ENCODE measurements around the gene SLC1A7. TPM values are rescaled to one million over a fixed set of nuclear protein-coding genes. Genes with fewer than 3 reads are reported as not detected.

Gene SLC1A7
- total and polyA plus RNA-seq, 2 of the 13 experiments (the other 11 are each of a cell fraction or from before 2014, with no cell fraction given) = 0.04 to 2.0 TPM

GRCh38 chr1:53093451-53093754 lies 49.0 kb downstream of the SLC1A7 start:
- BruUV-seq (replicated peaks) = no TSS peak
- Histone ChIP-seq H4K20me1 (ENCODE audit: insufficient read depth, low read length) (no peaks in the 10 kb centered on the region), H3K4me1 (ENCODE audit: insufficient read depth, low read length) (peaks cover 66% of the 10 kb centered on the region), H3K27me3 (ENCODE audit: control insufficient read depth in 1 of 2, insufficient read depth in 2 of 2, low read length in 2 of 2) (peaks cover 9 to 21% of the 10 kb centered on the region in 2 experiments; a peak in 3 of 5 replicates), H3K36me3 (replicated peaks in 1 of 2; ENCODE audit: control insufficient read depth in 1 of 2, insufficient read depth in 2 of 2, low read length in 2 of 2) (no peaks in the 10 kb centered on the region), H3K9me3 (ENCODE audit: low read length) (peaks cover 29% of the 10 kb centered on the region), H2AFZ (ENCODE audit: low read length) (no peak overlapping the region), H3K9ac (ENCODE audit: insufficient read depth, low read depth, low read length) (no peak overlapping the region), H3K27ac (ENCODE audit: extremely low read length, insufficient read depth, low read length) (no peak overlapping the region), H3K4me3 (replicated peaks in 1 of 3; ENCODE audit: insufficient read depth in 1 of 3, low read depth in 2 of 3, low read length in 3 of 3) (no peak overlapping the region), H3K4me2 (ENCODE audit: low read depth, low read length) (peak overlapping the region; percentile 14; the same call in 1 of the 2 replicates), H3K79me2 (ENCODE audit: insufficient read depth, low read length) (no peaks in the 10 kb centered on the region)
- no peak for FAIRE-seq
- no peak for DNase-seq (ENCODE audit: low spot score)
- ATAC-seq = no peak
- intact Hi-C loops (cut with micrococcal nuclease; ENCODE audit: unreplicated experiment) = no loop called here
- CTCF ChIA-PET (ENCODE audit: low intra/inter-chr PET ratio, low total read pairs) = no interaction called here
- in situ Hi-C loops (cut with HindIII; ENCODE audit: extremely low pct_ligation_motif_present, low pct_unique_long_range_greater_than_20kb) = no loop called here
- 78% methylated on average over 7 of the region's 8 CpGs for WGBS (ENCODE audit: low lambda C conversion rate)
- POLR2A ChIA-PET = interaction anchor here (0.5 to 0.7 kb wide), 2 partner anchors 52 to 79 kb away, joined by 3 to 4 read pairs; no protein-coding TSS in a partner anchor
- TF ChIP-seq MTERF4 (CRISPR knock-in tag; IDR thresholded peaks at IDR 0.05) (no peak), ZNF546 (CRISPR knock-in tag; conservative IDR thresholded peaks at IDR 0.05) (no peak), ZNF768 (CRISPR knock-in tag; IDR thresholded peaks at IDR 0.05) (peak; percentile 56; the same call in 1 of the 2 replicates), SP2 (CRISPR knock-in tag; IDR thresholded peaks at IDR 0.05) (no peak), MAFK (conservative IDR thresholded peaks at IDR 0.05 in 1 of 2, IDR thresholded peaks at IDR 0.05 in 1 of 2; ENCODE audit: low read length in 2 of 2) (no peak), ZNF687 (CRISPR knock-in tag; IDR thresholded peaks at IDR 0.05) (peak; percentile 11; the same call in 1 of the 2 replicates), ZNF138 (CRISPR knock-in tag; IDR thresholded peaks at IDR 0.05; ENCODE audit: low read depth) (no peak), GLI4 (CRISPR knock-in tag; IDR thresholded peaks at IDR 0.05; ENCODE audit: borderline replicate concordance) (no peak), CBX2 (IDR thresholded peaks at IDR 0.05; ENCODE audit: low read depth, low read length) (no peak), CBX2 (CRISPR knock-in tag; IDR thresholded peaks at IDR 0.05; ENCODE audit: low read depth) (0 out of 2 replicates have a peak, but pooled peaks have one; percentile 13), ZHX2 (IDR thresholded peaks at IDR 0.05; ENCODE audit: low read depth) (no peak), ZHX2 (CRISPR knock-in tag; IDR thresholded peaks at IDR 0.05; ENCODE audit: borderline replicate concordance) (no peak), ZNF225 (CRISPR knock-in tag; IDR thresholded peaks at IDR 0.05) (no peak), ZNF30 (CRISPR knock-in tag; IDR thresholded peaks at IDR 0.05) (no peak)

All from HepG2 (cell line).